Caco-2 (cell line): ENCODE results near the gene DNM2. TPM values are rescaled to one million over a fixed set of nuclear protein-coding genes. Genes with fewer than 3 reads are reported as not detected.

Source experiments
- BruUV-seq: library from RNA; stranded (reverse); fragments of 400-500 nt; replicated peaks from 2 replicates; lab custom pipeline; 2021; lab: Mats Ljungman, UMichigan
- CTCF ChIA-PET: fragments of 300-600 bp; sonication (Branson Sonifier 250); formaldehyde crosslinking; loops from one replicate; lab custom pipeline; 2022; ENCODE audit warnings: antibody characterized with exemption; lab: Charles Lee
- POLR2A ChIA-PET: fragments of 300-600 bp; sonication (Branson Sonifier 250); formaldehyde crosslinking; loops from one replicate; lab custom pipeline; 2022; ENCODE audit warnings: antibody characterized with exemption; lab: Charles Lee
- DNase-seq, 2 experiments: peaks; one replicate each; pipeline versions ENCODE4 v3.0.0 to v3.0.0-alpha.2; 2020 to 2022
- H3K27me3 ChIP-seq: replicated peaks from 2 replicates; pipeline ENCODE4 v1.6.0; 2011; ENCODE audit warnings: low read length; ENCODE audit not compliant: control insufficient read depth, insufficient read depth
- H3K36me3 ChIP-seq: 2 replicates; pipeline ENCODE4 v1.5.1; 2011; ENCODE audit warnings: low read length; ENCODE audit not compliant: control insufficient read depth, insufficient read depth
- H3K4me1 ChIP-seq: fragments of 250-450 bp; sonication (Bioruptor Pico); 2 replicates; pipeline ENCODE4 v1.5.1; 2020; ENCODE audit warnings: mild to moderate bottlenecking
- H3K4me3 ChIP-seq: 2 replicates; pipeline ENCODE4 v1.5.1; 2011; ENCODE audit warnings: low read depth, mild to moderate bottlenecking, control low read depth, low read length
- H3K9me3 ChIP-seq: fragments of 250-450 bp; sonication (Bioruptor Pico); 2 replicates; pipeline ENCODE4 v1.5.1; 2020; ENCODE audit warnings: mild to moderate bottlenecking, moderate library complexity
- H3K27ac Mint-ChIP-seq: one replicate; pipeline ENCODE4 v1.8.0; 2022; ENCODE audit warnings: mixed read lengths; ENCODE audit not compliant: unreplicated experiment
- H3K27me3 Mint-ChIP-seq: one replicate; pipeline ENCODE4 v1.8.0; 2022; ENCODE audit warnings: mixed read lengths; ENCODE audit not compliant: insufficient read depth, unreplicated experiment
- H3K36me3 Mint-ChIP-seq: one replicate; pipeline ENCODE4 v1.8.0; 2022; ENCODE audit warnings: mild to moderate bottlenecking, mixed read lengths; ENCODE audit not compliant: insufficient read depth, unreplicated experiment
- H3K4me1 Mint-ChIP-seq: one replicate; pipeline ENCODE4 v1.8.0; 2022; ENCODE audit warnings: low read depth, mixed read lengths; ENCODE audit not compliant: unreplicated experiment
- H3K4me3 Mint-ChIP-seq: one replicate; pipeline ENCODE4 v1.8.0; 2022; ENCODE audit warnings: mild to moderate bottlenecking, moderate library complexity, mixed read lengths; ENCODE audit not compliant: unreplicated experiment
- H3K9me3 Mint-ChIP-seq: one replicate; pipeline ENCODE4 v1.8.0; 2022; ENCODE audit warnings: mixed read lengths; ENCODE audit not compliant: unreplicated experiment
- intact Hi-C: fragments of 100-400 bp; cut with micrococcal nuclease; formaldehyde crosslinking; loops from one replicate; pipeline ENCODE4 v1.10.0; 2022; ENCODE audit not compliant: unreplicated experiment
- total RNA-seq: library from RNA; stranded (reverse); gene quantifications from 2 replicates; pipeline ENCODE4 v1.2.3, GENCODE V29; 2022
- TF ChIP-seq, protein P1 (sequence below), 2 experiments: fragments of 200-600 bp in 1 of 2; IDR thresholded peaks; 1 replicate in 1 of 2; 2 replicates in 1 of 2; pipeline versions ENCODE4 v1.5.1 to v1.8.0; 2011 to 2022; ENCODE audit warnings: antibody characterized with exemption in 1 of 2, control low read depth in 1 of 2, inconsistent platforms in 1 of 2, low read depth in 1 of 2, low read length in 1 of 2, mild to moderate bottlenecking in 1 of 2, moderate library complexity in 1 of 2; ENCODE audit not compliant: insufficient read depth in 1 of 2, severe bottlenecking in 1 of 2, unreplicated experiment in 1 of 2

The DNM2 gene
- total RNA-seq, 1 experiment from 2014 or later, result 137 TPM

DNA sequence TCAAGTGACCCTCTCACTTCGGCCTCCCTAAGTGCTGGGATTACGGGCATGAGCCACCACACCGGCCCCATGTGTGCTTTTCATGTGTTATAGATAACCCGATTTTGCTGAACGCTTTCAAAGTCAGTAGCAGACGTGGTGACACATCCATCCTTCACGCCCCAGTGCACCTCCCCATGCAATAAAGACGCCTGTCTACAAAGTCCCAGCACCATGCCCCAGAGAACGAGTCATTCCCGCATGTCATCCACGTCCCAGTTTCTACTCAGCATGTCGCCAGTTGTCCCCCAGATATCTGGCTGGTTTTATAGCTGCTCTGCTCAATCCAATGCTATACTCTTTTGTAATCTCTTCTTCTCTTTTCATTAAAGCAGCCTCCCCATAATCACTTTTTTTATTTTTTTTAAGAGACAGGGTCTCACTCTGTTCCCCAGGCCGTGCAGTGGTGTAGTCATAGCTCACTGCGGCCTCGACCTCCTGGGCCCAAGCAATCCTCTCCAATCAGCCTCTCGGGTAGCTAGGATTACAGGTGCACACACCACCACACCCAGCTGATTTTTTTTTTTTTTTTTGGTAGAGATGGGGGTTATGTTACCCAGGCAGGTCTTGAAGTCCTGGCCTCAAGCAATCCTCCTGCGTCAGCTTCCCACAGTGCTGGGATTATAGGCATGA lies 42.5 kb downstream of the DNM2 start:
- TF ChIP-seq, protein P1, sequence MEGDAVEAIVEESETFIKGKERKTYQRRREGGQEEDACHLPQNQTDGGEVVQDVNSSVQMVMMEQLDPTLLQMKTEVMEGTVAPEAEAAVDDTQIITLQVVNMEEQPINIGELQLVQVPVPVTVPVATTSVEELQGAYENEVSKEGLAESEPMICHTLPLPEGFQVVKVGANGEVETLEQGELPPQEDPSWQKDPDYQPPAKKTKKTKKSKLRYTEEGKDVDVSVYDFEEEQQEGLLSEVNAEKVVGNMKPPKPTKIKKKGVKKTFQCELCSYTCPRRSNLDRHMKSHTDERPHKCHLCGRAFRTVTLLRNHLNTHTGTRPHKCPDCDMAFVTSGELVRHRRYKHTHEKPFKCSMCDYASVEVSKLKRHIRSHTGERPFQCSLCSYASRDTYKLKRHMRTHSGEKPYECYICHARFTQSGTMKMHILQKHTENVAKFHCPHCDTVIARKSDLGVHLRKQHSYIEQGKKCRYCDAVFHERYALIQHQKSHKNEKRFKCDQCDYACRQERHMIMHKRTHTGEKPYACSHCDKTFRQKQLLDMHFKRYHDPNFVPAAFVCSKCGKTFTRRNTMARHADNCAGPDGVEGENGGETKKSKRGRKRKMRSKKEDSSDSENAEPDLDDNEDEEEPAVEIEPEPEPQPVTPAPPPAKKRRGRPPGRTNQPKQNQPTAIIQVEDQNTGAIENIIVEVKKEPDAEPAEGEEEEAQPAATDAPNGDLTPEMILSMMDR (IDR thresholded peaks at IDR 0.05; ENCODE audit: insufficient read depth in 1 of 2, low read depth in 1 of 2, low read length in 1 of 2, severe bottlenecking in 1 of 2, unreplicated experiment in 1 of 2), result no peak
- peak in 1 of 2 experiments; percentile 19 for DNase-seq
- Mint-ChIP-seq H3K4me3 (no peak overlapping the region), H3K4me1 (peaks cover 6% of the 10 kb centered on the region), H3K27ac (peak overlapping the region; percentile 36), H3K36me3 (peaks cover 67% of the 10 kb centered on the region), H3K27me3 (no peaks in the 10 kb centered on the region), H3K9me3 (no peaks in the 10 kb centered on the region)
- ChIA-PET CTCF (no interaction called here), POLR2A (interaction anchor here (0.5 kb wide), 1 partner anchor 206 kb away, joined by 4 read pairs; no protein-coding TSS in a partner anchor)
- Histone ChIP-seq H3K9me3 (no peaks in the 10 kb centered on the region), H3K36me3 (no peaks in the 10 kb centered on the region; the same call in 1 of the 2 replicates), H3K27me3 (no peaks in the 10 kb centered on the region), H3K4me3 (no peak overlapping the region), H3K4me1 (peaks cover 15% of the 10 kb centered on the region)
- intact Hi-C loops, result no loop called here
- no TSS peak for BruUV-seq

DNA sequence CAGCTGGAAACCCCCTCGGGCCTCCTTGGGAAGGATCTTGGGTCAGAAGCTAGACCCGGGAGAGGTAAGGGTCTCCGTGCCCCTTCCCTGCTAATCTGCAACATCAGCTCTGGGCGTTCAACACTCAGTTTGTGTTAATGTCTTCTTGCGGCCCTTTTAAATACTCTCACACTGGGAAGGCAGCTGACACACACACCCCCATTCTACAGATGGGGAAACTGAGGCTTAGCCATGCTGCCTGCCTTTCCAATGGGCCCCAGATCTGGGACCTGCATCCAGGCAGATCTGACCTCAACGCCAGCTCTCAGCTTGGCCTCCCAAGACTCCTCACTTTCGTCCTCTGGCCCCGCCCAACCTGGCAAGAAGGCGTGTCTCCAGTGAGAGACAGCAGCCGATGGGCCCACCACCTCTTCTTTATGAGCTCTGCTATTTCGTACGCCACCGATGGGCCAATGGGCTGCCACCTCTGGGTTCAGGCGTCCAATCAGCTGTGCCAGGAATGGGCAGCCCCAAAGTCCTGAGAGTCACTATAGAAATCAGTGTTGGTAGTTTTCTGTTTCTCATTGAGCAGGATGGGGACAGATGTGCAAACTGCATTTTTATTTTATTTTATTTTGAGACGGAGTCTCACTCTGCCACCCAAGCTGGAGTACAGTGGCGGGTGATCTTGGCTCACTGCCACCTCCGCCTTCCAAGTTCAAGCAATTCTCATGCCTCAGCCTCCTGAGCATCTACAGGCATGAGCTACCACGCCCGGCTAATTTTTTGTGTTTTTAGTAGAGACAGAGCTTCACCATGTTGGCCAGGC lies 43.8 kb downstream of the DNM2 start:
- Histone ChIP-seq H3K4me1 (peaks cover 15% of the 10 kb centered on the region), H3K4me3 (no peak overlapping the region), H3K27me3 (no peaks in the 10 kb centered on the region), H3K36me3 (no peaks in the 10 kb centered on the region), H3K9me3 (no peaks in the 10 kb centered on the region)
- Mint-ChIP-seq H3K27me3 (no peaks in the 10 kb centered on the region), H3K27ac (peak overlapping the region; percentile 55), H3K4me1 (peaks cover 6% of the 10 kb centered on the region), H3K9me3 (no peaks in the 10 kb centered on the region), H3K4me3 (no peak overlapping the region), H3K36me3 (peaks cover 58% of the 10 kb centered on the region)
- DNase-seq, result no peak
- TF ChIP-seq, protein P1 (IDR thresholded peaks at IDR 0.05; ENCODE audit: insufficient read depth in 1 of 2, low read depth in 1 of 2, low read length in 1 of 2, severe bottlenecking in 1 of 2, unreplicated experiment in 1 of 2), result no peak
- ChIA-PET POLR2A (no interaction called here), CTCF (no interaction called here)
- BruUV-seq, result no TSS peak
- intact Hi-C loops, result no loop called here

DNA sequence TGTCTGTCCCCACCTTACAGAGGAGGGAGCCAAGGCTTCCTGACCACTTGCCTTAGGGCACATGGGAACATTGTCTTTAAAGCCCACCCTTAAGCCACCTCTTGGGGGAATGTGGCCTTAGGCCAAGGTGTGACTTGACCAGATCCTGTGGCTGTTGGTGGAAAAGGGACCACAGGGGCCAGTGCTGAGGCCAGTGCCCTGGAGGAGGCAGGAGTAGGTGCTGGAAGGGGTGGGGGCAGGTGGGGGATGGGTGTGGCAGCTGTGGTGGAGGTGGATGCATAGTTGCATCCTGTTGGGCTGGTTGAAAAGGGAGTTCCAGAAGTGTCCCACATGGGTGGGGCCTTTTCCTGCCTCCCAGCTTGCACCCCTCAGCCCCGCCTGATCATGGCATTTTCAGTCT lies 44.8 kb downstream of the DNM2 start:
- no peak overlapping the region for H3K27ac Mint-ChIP-seq
- TF ChIP-seq, protein P1 (IDR thresholded peaks at IDR 0.05; ENCODE audit: insufficient read depth in 1 of 2, low read depth in 1 of 2, low read length in 1 of 2, severe bottlenecking in 1 of 2, unreplicated experiment in 1 of 2), result no peak
- no peaks in the 10 kb centered on the region for H3K27me3 Mint-ChIP-seq
- Histone ChIP-seq H3K36me3 (no peaks in the 10 kb centered on the region), H3K4me1 (peaks cover 15% of the 10 kb centered on the region), H3K4me3 (no peak overlapping the region), H3K27me3 (no peaks in the 10 kb centered on the region), H3K9me3 (no peaks in the 10 kb centered on the region)
- intact Hi-C loops, result no loop called here
- CTCF ChIA-PET, result interaction anchor here (0.7 kb wide), 1 partner anchor 63 kb away, joined by 3 read pairs; no protein-coding TSS in a partner anchor
- H3K4me3 Mint-ChIP-seq, result no peak overlapping the region
- peaks cover 6% of the 10 kb centered on the region for H3K4me1 Mint-ChIP-seq
- BruUV-seq, result no TSS peak
- POLR2A ChIA-PET, result no interaction called here
- H3K9me3 Mint-ChIP-seq, result no peaks in the 10 kb centered on the region
- DNase-seq, result peak in 1 of 2 experiments; percentile 62
- peaks cover 55% of the 10 kb centered on the region for H3K36me3 Mint-ChIP-seq
